Epithelial cell of prostate (primary cell): ENCODE data around the gene DCUN1D1.

ENCODE experiments used
- DNase-seq: peaks from one replicate; pipeline ENCODE4 v3.0.0-alpha.2; 2011; ENCODE audit warnings: low read depth, low spot score
- H3K27ac ChIP-seq: fragments of 450-650 bp; 2 replicates; pipeline ENCODE4 v1.5.1; 2017; ENCODE audit warnings: mild to moderate bottlenecking

DCUN1D1 gene

DNA sequence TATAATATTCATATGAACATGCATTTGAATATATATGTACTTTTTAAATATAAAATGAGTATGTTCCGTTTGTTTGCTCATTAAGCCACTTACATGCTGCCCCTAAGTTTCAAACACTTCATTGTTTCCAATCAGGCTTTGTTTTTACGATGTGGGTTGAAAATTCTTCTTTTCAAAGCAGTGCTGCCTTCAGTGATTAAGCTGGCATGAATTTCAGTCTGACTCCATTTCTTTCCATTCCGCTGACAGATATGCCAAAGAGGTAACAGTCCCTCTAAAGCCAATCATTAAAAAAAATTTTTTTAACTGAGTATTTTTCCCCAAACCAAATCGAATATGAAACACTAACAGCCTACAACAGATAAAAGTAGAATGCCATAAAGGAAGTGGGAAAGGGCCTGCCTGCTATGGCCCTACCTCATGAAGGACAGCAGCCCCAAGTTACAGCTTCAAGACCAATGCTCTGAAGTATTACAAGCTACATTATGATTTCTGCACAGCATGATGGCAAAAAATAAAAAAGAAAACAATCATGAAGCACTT lies 40.0 kb downstream of the DCUN1D1 start:
- DNase-seq, result no peak
- H3K27ac ChIP-seq, result no peak overlapping the region

DNA sequence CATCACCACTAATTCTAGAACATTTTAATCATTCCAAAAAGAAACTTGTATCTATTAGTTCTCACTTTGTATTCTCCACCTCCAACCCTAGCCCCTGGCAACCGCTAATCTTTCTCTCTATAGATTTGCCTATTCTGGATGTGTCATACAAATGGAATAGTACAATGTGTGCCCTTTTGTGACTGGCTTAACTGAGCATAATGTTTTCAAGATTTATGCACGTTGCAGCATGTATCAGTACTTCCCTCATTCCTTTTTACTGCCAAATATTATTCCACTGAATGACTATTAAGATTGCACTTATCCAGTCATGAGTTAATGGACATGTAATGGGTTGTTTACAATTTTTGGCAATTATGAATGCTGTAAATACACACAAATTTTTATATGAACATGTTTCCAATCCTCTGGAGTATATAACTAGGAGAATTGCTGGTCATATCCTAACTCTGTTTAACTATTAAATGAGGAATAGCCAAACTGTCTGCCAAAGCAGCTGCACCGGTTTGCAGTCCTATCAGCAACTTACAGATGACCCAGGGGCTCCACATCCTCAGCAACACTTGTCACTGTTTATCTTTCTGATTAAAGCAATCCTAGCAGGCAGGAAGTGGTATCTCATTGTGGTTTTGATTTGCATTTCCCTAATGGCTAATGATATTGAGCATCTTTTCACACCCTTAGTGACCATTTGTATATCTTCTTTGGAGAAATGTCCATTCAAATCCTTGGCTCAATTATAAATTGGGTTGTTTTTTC lies 42.9 kb downstream of the DCUN1D1 start:
- H3K27ac ChIP-seq, result no peak overlapping the region
- DNase-seq, result peak; percentile 6

- no peak for DNase-seq
- no peak overlapping the region for H3K27ac ChIP-seq
Observed at GRCh38 chr3:182936918-182937285, 43.4 kb downstream of the DCUN1D1 start.

DNA sequence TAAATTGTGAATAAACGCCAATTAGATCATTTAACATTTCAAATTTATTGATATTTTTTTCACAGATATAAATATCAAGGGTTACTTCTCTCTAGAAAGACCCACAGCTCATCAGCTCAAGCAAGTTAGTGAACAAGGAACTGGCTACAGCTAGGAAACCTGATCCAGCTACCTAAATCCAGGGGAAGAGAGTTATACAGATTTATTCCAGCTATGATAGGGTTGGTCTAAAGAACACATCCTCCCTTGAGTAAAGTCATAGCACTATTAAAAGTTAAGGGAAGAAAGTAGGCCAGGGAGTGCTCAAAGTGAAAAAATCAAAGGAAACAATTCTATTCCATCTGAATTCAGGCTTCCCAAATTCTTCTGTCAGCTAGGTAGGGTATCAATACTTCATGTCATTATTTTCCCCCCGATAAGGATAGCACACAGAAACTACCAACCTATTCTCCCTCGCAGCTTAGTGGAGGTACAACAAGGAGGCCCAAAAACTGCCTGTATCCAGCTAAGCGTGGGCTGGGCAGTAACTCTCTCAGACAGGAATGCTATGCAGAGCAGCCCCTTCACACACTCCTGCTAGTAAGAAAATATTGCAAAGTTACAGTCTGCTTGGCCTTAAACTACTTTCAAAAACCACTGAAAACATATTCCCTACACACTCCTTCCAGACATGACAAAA lies 44.0 kb downstream of the DCUN1D1 start:
- DNase-seq, result no peak
- no peak overlapping the region for H3K27ac ChIP-seq

DNA sequence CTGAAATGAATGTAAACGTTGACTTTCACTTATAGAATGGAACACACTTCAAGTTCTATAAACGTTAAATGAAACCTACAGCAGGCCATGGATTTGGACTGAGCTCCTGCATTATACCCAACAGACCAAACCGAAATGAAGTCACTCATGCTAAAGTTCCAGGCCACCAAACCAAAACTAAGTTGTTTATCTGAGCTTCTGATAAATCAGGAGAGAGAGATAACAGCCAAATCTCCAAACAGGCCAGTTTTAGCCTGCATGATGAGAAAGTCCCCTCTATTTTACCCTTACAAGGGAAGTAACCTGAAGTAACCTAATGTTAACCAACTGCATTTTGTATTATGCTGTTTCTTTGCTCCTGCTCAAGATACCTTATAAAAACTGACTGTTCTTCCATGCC lies 44.5 kb downstream of the DCUN1D1 start:
- no peak overlapping the region for H3K27ac ChIP-seq
- DNase-seq, result no peak

DNA sequence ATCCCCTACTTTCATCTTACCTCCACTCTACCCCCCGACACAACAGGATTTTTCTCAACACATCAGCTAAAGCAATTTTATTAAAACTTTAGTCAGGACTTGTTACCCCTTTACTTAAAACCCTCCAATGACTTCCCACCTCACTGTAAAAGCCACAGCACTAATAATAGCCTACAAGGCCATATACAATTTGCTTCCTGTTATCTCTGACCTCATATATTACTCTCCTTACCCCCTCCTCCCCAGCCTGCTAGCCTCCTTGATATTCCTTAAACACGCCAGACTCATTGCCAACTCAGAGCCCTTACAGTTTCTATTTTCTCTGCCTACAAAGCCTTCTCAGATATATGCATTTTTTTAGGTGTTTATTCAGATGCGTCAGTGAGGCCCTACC lies 54.4 kb downstream of the DCUN1D1 start:
- no peak for DNase-seq
- H3K27ac ChIP-seq, result peak overlapping the region; percentile 19

GRCh38 chr3:182925330-182925943 lies 54.9 kb downstream of the DCUN1D1 start:
- peak; percentile 70 for DNase-seq
- peak overlapping the region; percentile 19 for H3K27ac ChIP-seq

DNA sequence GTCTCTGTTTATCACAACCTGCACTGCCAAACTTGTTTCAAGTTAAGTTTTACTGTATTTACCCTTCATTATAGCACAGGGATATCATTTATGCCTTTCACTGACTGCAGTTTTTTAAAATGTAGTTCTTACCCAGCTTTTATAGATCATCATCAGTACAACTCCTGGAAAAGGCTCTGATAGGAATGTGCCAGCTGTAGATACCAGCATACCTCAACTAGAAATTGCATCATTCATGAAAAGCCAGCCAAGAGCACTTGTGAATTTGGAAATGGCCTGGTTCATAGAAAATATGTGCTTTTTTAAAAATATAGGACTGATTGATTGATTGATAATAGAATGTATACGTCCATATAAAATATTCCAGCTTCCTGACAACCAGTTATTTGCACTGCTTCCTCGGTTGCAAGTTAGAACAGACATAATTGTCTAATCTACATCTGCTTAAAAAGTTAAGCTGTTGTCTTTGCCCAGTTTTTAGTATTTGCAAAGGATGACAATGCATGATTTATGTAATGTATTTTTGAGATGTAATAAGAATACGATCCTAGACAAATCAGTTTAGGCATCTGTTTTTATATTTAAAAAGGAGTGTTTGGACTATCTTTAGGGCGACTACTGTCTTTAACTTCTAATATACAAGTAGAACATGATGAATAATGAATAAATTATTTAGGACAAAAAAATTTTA lies 58.5 kb downstream of the DCUN1D1 start:
- DNase-seq, result no peak
- H3K27ac ChIP-seq, result peak overlapping the region; percentile 11

GRCh38 chr3:182920515-182921084 lies 59.7 kb downstream of the DCUN1D1 start:
- DNase-seq, result no peak

GRCh38 chr3:182919866-182920357 lies 60.4 kb downstream of the DCUN1D1 start:
- DNase-seq, result no peak
- no peak overlapping the region for H3K27ac ChIP-seq

More at GRCh38 chr3:182920515-182921084, 59.7 kb downstream of the DCUN1D1 start:
- H3K27ac ChIP-seq, result no peak overlapping the region

DNA sequence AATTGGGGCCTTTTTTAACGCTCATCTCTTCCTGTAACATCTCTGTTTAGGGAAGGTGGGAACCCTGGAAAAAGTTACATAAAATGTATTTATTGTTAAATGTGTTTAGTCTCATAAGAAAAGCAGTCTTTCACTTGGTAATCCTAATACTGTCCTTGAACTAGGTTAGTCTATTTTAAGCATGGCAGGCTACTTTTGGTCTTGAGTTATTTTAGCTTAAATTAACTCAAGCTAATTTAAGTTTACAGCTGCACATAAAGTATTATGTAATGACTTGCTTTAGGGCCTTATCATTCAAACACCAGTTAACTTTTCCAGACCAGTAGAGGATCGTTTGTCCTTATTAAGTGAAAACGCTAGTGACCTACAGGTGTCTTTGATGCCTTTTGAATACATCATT lies 63.2 kb downstream of the DCUN1D1 start:
- DNase-seq, result no peak
- no peak overlapping the region for H3K27ac ChIP-seq

DNA sequence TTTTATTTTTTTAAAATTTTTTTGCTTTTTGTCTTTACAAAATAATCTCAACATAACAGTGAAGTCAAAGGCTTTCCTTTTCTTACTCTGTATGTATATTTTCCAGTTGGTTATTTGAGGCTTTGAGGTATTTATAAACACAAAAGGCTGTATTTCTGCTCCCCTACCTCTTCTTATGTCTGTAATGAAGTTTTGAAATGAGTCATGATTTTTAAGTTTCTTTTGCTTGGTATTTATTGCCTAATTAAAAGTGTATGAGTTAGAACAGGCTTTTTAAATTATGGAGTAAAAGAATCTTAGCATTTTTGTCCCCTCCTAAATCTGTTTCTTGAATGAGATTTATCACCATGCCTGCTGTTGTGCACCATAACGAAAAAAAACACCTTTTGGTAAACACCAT lies 66.0 kb downstream of the DCUN1D1 start:
- no peak for DNase-seq
- no peak overlapping the region for H3K27ac ChIP-seq

- H3K27ac ChIP-seq, result no peak overlapping the region
- DNase-seq, result no peak
Observed at GRCh38 chr3:182913889-182914288, 66.4 kb downstream of the DCUN1D1 start.

- no peak for DNase-seq
- no peak overlapping the region for H3K27ac ChIP-seq
Observed at GRCh38 chr3:182912474-182912873, 67.9 kb downstream of the DCUN1D1 start.

DNA sequence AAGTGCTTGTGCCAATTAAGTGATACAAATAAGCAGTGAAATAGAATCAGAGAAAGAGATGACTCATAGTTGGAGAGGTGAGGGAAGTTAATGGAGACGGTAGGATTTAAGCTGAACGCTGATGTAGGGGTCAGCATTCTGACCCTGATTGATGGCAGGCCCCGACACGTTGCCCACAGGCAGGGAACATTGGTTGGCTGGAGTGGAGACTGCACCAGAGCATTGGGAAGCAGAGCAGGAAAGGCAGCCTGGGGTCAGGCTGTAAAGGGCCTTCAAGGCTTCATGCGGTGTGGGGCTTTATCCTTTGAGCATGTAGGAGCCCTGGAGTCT lies 68.6 kb downstream of the DCUN1D1 start:
- H3K27ac ChIP-seq, result no peak overlapping the region
- no peak for DNase-seq

DNA sequence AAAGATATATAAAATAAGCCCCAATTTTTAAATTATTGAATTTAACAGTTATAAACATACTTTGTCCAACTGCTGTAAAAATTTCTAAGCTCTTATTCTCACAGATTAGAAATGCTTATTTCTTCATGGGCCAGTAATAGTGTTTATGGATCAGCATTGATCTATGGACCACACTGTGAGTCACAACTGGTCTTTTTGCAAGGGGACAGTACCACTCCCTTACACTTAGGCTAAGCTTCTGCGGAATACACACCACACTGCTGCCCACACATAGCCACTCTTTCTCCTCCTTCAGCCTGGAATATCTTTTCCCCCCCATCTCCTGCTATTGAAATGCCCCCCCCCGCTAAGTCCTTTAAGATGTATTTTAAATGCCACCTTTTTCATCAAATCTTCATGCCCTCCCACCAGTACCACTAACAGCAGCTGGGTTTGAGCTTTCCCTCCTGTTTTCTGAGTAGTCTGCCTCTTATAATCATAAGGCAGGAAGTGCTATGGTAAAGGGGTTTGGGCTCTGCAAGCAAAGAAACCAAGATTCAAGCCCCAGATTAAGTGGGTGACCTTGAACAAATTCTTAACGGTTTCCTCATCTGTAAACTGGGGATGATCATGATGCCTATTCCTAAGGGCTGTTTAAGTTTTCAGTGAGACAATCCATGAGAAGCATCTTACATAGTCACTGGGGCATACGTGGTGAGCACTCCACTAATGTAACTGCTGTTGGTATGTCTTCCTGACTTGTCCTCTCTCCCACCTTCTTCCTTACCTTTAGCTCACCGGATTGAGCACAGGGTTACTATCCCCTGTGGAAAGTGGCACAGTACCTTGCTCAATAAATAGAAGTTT lies 69.2 kb downstream of the DCUN1D1 start:
- no peak overlapping the region for H3K27ac ChIP-seq
- DNase-seq, result no peak

GRCh38 chr3:182909318-182910040 lies 70.9 kb downstream of the DCUN1D1 start:
- peak overlapping the region; percentile 43 for H3K27ac ChIP-seq
- DNase-seq, result no peak

GRCh38 chr3:182908471-182908870 lies 71.9 kb downstream of the DCUN1D1 start:
- peak overlapping the region; percentile 2 for H3K27ac ChIP-seq
- no peak for DNase-seq

GRCh38 chr3:182906036-182906435 lies 74.3 kb downstream of the DCUN1D1 start:
- no peak overlapping the region for H3K27ac ChIP-seq
- DNase-seq, result no peak
